ENCODE results near the gene DLGAP1.

The DLGAP1 gene

DNA sequence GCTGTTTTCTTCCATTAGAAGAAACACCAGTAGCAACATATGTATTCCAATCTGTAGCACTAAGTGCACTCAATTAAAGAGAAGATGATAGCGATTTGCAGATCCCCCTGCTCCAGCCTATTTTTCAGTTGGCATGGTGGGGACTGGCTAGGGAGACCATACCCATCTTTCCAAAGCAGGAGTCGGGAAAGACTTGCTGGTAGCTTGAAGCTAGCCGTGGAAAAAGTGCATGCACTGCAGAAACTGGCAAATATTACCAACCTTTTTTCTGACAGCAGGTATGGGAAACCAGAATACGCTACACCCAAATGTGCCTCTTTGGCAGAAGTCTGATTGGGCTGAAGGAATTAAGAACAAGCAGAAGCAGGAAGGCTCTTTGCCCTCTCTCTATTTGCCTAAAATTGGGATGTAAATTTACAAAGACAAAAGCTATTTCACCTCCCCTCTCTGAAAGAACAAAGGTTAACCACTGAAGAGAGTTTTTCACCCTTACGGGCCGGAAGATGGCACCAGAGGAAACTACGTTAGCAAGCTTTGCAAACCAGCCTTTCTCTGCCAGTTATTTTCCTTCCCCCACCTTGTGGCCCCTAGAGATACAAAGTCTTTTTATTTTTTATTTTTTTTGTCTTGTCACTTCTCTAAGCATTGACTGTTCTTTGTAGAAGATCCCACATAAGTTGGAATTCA, 273.1 kb downstream of the DLGAP1 start:
- DNase-seq (ENCODE audit: low read depth in 1 of 2, low spot score in 1 of 2), result no peak

DNA sequence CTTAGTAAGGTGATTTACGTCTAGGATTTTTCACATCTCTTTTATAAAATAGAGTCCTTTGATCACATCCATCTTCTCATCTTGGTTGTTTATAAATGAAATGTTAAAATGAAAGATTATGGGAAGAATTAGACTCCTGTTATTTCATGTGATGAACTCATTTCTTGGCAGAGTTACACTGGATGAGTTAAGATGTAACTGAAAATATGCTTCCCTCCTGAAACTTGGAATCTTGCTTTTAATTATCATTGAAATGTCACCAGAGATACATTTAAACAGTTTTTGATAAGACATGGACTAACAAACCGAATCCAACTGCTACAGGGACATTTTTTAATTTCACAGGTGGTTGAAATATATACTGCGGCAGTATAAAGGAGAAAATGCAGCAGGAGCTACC, 274.0 kb downstream of the DLGAP1 start:
- DNase-seq (ENCODE audit: low read depth in 1 of 2, low spot score in 1 of 2), result no peak

DNA sequence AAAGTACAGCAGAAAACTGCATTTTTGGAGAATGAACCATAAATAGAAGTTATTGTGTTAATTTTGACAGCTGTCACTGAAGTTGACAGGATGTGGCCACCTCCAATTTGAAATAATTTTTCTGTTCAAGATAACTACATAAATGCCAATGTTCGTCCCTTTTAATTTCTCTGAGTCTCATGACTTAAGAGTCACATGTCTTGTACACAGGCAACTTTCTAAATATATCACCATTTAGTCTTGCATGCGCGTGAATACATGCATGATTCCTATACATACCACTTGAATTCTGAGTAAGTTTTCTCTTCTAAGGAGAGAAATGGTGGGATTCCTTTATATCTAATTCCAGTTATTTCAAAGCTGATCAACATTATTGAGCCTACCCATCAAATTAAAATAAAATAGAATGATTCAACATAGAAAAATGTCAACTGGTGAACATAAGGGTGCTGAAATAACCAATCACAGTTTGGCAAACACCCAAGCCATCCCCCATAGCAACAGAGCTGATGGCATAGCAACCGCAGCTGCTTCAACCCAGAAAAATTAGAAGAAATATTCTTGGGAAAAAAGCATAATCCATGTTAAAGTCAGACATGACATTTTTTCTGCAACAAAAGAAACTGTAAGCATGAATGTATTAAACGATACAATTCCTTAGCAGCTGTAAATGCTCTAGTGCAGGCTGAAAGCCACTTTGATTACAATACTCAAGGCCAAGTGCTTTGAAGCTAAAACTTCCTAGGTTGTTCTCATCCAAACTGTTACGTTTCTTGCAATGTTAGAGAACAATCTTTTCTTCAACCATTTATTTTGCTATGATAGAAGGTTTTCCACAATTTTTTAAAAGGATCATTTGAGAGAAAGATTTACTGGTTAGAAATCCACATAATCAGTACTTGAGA, 282.7 kb downstream of the DLGAP1 start:
- DNase-seq (ENCODE audit: low read depth in 1 of 2, low spot score in 1 of 2), result no peak

DNA sequence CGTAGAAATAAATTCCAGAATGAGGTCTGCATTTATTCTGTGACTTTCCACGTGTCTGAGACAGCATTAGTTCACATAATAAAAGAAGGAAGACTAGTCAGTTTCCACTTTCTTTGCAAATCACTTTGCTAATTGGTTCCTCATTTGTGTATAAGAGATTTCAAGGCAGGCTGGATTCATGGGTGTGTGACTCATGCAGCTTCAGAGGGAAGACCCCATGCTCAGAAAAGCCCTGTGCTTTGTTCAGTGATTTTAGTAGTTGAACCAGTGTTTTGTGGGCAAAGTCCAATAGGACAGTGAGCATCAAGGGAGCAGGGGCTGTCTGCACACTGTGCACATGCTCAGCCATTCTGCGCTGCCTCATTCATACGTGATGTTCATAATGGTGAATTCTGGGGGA, 297.8 kb downstream of the DLGAP1 start:
- DNase-seq (ENCODE audit: low read depth in 1 of 2, low spot score in 1 of 2), result no peak

DNA sequence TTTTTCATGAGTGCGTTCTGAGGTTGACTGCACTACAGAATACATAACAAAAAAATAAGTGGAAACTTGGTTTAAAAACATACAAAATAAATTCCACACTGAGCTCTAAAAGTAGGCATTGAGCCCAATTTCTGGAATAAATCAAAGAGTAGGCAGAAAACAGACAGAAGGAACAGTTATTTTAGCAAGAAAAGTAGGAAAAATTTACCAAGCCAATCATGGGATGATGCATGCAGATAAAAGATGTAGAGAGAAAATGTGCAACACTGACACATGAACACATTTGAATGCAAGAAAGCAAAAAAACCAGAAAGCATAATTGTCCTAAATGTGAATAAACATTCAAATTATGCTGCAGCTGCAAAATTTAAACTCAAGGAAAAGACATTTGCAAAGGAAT, 308.3 kb downstream of the DLGAP1 start:
- no peak for DNase-seq (ENCODE audit: low read depth in 1 of 2, low spot score in 1 of 2)

DNA sequence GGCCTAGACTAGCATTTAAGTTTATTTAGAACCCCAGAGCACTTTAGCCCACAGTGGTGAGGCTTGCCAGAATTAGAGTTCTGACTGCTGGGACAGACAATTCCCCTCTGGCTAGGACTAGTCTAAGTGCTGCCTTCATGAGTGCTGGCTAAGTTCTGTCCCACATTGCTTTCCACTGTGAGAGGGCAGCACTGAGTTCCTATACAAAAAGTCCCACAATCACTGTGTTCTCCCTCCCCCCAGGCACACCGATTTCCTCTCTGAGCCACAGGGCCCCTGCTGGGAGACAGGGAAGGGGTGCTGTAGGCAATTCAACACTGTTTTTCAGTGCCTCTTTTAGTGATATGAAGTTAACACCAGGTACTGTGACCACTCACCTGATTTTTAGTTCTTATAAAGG, 310.9 kb downstream of the DLGAP1 start:
- no peak for DNase-seq (ENCODE audit: low read depth in 1 of 2, low spot score in 1 of 2)

DNA sequence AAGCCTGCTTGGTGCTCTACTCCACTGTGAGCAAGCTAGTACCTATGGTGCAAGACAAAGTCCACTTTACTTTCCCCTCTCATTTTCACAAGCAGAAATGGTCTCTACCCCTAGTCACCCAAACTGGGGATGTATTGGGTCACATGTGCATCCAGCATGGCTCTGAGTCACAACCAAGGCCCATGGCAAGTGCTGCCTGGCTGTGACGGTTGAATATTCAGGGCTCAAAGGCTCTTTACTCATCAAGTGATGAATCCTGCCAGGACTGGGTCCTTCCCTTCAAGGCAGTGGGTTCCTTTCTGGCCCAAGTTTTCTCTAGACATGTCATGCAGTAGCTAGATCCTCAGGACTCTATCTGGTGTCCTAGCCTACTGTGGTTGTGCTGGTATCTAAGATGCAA, 311.5 kb downstream of the DLGAP1 start:
- no peak for DNase-seq (ENCODE audit: low read depth in 1 of 2, low spot score in 1 of 2)

DNA sequence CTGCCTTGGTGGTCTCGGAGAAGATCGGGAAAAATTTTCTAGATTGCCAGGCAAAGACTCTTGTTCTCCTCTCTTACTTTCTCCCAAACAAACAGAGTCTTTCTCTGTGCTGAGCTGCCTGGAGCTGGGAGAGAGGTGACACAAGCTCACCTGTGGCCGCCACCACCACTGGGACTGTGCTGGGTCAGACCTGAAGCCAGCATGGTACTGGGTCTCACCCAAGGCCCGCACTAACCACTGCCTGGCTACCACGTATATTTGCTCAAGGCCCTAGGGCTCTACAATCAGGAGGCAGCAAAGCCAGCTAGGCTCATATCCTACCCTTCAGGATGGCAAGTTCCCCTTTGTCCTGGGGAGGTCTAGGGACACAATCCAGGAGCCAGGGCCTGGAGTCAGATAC, 312.2 kb downstream of the DLGAP1 start:
- DNase-seq (ENCODE audit: low read depth in 1 of 2, low spot score in 1 of 2), result no peak

DNA sequence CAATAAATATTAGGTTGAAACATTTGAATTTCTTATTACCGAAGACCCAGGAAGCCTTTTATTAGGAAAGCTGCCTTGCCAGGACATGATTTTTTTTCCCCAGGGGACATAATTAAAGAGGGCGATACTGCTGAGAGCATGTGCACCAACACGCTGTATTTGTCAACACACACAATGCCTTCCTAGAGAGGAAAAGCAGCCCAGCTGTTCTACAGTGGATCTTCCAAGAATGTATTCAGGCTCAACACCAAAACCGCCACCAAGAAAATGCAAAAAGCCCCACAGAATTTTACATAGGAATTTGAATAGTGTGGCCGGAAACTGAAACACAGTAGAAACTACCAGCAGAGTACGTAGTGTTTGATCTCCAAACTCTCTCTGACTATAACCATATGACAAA, 320.4 kb downstream of the DLGAP1 start:
- no peak for DNase-seq (ENCODE audit: low read depth in 1 of 2, low spot score in 1 of 2)

DNA sequence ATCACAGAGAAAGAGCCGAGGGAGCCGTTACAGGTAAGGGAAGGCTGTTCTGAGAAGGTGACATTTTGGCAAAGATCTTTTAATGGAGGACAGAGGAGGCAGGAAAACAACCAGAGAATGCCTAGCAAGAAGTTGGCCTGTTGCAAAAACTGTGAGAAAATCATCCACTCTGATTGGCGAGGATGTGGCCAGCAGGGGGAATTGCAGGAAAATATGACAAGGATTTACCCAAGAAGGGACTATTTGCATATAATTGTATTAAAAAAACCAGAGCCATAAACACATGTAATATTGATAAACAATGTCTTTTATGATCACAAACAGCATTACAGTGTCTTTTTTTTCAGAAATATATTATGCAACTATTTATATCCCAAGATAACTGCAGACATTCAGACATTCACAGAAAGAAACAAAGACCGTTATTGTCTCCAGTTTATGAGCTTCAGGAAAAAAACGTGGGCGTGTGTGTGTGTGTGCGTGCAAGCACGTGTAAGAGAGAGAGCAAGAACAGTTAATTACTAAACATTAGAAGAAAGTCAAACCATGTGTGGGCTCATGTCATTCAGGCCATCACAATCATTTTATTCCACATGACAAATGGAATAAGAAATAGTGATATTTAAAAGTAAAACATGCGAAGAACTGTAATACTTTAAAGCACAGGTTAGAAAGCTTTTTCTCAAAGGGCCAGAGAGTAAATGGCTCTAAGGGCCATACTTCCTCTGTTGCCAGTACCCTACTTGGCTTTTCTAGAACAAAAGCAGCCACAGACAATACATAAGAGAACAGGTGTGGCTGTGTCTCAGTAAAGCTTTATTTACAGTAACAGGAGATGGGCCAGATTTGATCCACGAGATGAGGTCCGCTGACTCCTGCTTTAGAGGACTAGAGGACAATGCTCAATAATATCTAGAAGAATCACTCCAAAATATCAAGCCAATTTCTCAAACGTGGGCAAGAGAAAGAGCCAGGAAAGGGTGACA, 324.1 kb downstream of the DLGAP1 start:
- no peak for DNase-seq (ENCODE audit: low read depth in 1 of 2, low spot score in 1 of 2)

DNA sequence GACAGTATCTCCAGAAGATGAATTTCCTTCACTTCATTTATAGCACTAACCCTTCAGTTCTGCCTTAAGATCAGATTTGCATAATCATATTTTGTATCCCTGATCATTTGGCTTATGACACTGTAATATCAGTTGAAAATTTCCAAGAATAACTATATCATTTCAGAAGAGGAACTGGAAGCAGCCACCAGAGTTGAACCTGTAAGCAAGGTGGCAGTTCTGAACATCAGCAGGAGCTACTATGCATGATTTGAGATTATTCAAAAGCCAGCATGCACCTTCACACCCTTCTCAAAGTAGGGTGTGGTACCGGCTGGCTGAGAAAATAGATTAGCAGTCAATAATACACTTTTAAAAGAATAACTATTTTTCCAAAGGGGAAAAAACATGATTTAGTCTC, 328.2 kb downstream of the DLGAP1 start:
- DNase-seq (ENCODE audit: low read depth in 1 of 2, low spot score in 1 of 2), result no peak

DNA sequence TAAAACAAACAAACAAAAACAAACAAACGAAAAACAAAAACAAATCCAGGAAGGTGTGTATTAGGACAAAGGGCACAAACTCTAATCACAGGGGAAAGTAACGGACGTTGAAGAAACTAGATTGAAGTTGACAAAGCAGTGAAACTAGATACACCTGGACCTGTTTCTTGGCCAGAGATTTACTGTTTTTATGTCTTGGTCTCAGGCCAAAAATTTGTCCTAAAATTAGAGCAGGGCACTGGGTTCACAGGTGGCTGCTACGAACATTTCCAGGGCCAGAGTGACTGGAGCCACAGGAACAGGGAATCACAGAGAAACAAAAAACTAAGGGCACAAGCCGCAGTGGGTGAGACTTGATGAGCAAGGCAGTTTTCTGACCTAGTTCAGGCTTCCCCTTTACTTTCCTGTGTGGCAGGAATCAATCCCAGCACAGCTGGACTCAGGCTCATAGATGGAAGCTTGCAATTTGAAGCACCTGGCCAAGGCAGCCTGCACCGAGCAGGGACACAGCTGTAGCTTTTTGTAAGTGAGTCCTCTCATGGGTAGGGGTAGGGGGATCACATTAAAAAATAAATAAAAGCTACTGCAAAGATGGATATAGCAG, 329.4 kb downstream of the DLGAP1 start:
- no peak for DNase-seq (ENCODE audit: low read depth in 1 of 2, low spot score in 1 of 2)

DNA sequence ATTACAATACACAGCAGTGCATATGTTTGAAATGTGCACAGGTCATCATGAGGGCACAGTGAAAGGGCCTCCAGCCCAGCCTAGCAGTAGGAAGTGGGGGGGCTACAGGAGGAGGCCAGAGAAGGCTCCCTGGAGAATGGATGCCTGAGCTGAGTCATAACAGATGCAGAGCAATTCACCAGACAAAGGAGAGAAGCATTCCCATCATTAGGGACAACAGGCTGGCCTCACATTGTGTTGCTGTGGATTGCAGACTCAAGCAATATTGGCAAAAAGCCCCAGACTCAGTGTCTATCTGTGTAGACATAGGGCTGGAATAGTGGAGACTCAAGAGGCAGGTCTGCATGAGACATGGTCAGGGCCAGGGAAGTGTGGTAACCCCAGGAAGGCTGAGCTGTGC, 329.9 kb downstream of the DLGAP1 start:
- DNase-seq (ENCODE audit: low read depth in 1 of 2, low spot score in 1 of 2), result no peak

DNA sequence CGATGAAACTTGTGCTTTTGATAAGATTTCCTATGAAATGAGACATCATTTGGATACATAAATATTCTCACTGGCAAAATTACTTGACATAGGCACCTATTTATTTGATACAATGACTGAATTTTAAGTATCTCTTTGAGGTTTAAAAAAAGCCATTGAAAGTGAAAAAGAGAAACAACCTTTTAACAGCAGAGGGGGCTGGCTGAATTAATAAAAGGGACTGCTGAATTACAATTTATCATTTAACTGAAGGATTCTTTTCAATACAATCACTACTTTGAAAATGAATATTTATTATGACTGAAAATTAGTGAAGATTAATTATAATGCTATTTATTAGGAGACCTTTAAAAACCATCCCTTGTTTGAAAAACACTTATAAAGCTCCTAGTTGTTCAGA, 335.3 kb downstream of the DLGAP1 start:
- DNase-seq (ENCODE audit: low read depth in 1 of 2, low spot score in 1 of 2), result no peak

DNA sequence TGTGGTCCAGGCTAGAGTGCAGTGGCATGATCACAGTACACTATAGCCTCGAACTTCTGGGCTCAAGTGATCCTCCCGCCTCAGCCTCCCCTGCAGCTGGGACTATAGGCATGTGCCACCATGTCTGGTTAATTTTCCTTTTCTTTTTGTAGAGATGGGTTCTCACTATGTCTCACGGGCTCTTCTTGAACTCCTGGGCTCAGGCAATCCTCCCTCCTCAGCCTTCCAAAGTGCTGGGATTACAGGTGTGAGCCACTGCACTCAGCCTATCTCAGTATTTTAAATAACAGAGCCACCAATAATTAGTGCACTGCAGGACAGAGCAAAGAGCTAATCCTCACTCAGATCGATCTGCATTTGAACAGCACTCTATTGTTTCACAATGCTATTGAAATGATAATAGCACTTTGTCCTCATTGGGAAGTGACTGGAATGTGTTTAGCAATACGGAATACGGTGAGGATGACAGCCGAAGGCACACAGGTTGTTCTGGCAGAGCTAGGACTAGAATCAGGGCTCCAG, 335.9 kb downstream of the DLGAP1 start:
- DNase-seq (ENCODE audit: low read depth in 1 of 2, low spot score in 1 of 2), result no peak

DNA sequence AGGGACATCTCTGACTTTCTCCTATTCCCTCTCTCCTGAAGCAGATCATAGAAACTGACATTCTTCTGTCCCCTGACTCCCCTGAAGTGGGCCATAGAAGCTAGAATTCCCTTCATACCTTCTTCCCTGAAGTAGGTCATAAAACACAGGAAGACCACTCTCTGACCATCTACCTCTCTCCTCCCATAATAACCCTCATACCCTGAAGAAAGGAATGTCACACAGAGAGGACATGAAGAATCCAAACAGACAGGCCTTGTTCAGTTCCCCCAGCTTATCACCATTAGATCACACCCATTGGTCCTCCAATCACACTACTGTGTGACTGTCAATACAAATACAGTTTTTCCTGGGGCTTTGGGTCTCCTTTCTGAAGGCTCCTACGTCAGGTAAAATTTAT, 347.1 kb downstream of the DLGAP1 start:
- DNase-seq (ENCODE audit: low read depth in 1 of 2, low spot score in 1 of 2), result no peak

DNA sequence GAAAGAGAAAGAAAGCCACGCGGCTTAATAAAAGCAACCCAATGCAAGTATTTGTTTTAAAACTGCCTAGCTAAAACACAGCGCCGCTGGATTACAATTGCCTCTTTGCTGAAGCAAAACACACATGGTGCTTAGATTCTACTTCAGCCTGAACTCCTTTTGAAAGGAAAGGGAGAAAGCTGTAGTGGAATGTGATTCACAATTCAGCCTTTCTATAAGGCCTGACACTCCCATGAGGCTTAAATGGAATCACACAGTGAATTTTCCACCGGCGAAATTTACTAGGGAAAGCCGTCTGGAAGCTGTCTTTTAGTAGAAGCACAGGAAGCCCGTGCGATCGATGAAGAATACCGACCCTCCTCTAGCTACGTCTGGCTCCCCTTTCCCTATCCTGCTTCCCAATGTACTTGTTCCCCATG, 348.0 kb downstream of the DLGAP1 start:
- DNase-seq (ENCODE audit: low read depth in 1 of 2, low spot score in 1 of 2), result no peak

DNA sequence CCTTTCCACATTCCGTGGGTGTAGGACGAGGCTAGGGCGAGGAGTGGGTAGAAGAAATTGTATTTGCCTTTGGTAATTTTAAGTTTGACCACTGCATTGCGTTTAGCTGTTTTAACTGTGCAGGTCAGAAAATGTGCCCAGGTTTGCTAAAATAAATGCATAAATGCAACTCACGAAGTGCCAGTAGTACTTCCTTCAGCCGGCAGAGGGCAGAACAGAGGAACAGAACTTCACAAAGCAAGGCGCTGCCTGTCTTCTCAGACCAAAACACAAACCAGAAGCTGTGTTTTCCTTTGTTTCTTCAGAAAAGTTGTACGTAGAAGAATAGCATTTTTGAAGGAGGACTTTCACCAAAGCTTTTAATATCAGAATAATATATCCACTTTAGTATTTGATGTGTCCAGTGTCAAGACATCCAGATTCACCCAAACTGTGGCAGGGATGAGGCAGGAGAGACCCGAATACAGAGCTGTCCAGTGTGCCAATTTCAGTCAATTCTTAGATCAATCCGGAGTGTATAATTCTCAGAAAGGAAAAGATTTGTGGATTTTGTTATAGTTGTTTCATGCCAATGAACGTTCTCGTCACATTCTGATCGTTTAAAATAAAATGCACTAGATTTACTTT, 348.6 kb downstream of the DLGAP1 start:
- peak; percentile 16 to 42 for DNase-seq (ENCODE audit: low read depth in 1 of 2, low spot score in 1 of 2)

DNA sequence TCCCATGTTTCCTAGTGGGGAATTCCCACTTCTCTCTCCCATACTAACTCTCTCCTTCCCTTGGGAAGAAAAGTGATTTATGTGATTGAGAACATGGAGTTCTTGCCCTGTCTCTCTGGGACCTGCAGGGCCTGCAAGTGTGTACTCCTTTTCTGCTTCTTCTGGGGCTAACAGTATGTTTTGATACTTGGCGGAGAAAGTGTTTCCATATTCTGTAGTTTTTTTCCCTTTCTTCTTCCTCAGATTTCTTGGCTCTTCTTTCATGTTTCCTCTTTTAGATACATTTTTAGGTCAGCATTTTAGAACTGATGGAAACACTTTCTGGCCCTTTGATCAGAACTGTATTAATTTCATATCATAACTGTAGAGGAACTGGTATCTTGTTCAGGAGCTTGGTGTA, 352.2 kb downstream of the DLGAP1 start:
- no peak for DNase-seq (ENCODE audit: low read depth in 1 of 2, low spot score in 1 of 2)

DNA sequence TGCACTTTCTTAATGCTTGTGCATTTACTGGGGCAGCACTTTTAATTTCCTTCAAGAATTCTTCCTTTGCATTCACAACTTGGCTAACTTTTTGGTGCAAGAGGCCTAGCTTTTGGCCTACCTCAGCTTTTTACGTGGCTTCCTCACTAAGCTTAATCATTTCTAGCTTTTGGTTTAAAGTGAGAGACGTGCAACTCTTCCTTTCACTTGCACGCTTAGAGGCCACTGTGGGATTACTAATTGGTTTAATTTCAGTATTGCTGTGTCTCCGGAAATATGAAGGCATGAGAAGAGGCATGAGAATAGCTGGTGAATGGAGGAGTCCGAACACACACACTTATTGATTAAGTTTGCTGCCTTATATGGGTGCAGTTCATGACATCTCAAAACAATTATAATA, 354.1 kb downstream of the DLGAP1 start:
- no peak for DNase-seq (ENCODE audit: low read depth in 1 of 2, low spot score in 1 of 2)

All from activated CD4-positive, alpha-beta T cell treated with anti-CD3 and anti-CD28 coated beads, Interleukin-2, amount 50 U/mL, for 24 hours (primary cell).